ENCODE measurements around the gene REC8. TPM values are rescaled to one million over a fixed set of nuclear protein-coding genes. Genes with fewer than 3 reads are reported as not detected.

The REC8 gene, protein sequence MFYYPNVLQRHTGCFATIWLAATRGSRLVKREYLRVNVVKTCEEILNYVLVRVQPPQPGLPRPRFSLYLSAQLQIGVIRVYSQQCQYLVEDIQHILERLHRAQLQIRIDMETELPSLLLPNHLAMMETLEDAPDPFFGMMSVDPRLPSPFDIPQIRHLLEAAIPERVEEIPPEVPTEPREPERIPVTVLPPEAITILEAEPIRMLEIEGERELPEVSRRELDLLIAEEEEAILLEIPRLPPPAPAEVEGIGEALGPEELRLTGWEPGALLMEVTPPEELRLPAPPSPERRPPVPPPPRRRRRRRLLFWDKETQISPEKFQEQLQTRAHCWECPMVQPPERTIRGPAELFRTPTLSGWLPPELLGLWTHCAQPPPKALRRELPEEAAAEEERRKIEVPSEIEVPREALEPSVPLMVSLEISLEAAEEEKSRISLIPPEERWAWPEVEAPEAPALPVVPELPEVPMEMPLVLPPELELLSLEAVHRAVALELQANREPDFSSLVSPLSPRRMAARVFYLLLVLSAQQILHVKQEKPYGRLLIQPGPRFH
- 0.87 and 1.3 TPM in 2 replicates for total RNA-seq

DNA sequence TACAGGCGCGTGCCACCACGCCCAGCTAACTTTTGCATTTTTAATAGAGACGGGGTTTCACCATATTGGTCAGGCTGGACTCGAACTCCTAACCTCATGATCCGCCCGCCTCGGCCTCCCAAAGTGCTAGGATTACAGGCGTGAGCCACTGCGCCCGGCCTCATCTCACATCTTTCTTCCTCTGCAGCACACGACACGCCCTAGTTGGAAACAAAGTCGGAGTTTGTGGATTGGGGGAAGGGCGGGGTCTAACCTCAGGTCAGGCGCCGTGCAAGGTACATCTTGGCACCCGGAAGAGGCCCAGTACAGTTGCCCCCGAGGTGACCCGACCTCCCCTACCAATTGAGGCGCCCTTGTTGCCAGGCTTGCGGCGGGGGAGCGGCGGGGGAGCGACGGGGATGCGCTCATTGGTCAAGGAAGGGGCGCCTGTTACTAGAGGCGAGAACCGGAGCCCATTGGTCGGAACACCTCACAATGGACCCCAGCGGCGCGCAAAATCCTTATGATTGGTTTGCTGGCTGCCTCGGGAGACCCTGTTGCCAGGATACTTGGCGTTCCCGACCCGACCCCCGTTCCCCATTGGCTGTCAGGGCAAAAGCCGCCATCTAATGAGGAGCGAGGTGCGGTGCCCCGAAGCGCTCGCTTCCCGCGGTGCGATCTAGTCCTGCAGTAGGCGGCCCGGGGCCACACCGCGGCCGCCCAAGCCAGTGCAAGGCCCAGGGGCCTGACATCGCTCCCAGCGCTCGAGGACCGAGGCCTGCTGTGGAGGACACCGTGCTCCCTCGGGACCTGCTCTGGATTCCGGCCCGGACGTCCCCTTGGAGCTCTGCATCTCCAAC is at the start of gene REC8:
Gene REC8, plus strand, starts transcription at position 659 of the 839 bp plus-strand sequence. CDS start 473 bp downstream, outside the sequence.

DNA sequence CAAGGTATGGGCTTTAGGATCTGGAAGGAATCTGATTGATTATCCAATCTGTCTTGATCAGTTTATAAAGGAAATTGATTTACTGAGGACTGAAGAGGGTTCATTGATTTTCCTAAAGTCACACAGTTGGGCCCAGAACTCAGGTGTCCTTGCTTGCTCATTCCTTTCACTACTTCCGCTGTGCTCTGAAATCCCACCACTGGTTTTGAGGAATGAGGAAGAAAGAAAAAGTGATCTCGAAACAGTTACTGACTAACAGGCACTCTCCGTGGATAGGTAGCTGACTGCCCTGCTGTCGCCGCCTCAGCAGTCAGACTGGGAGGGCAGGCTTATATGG is 41.5 kb upstream of the REC8 start, which contains the start of gene FITM1:
Gene FITM1, plus strand, starts transcription at position 280 of the 337 bp plus-strand sequence. CDS start 905 bp downstream, outside the sequence.

DNA sequence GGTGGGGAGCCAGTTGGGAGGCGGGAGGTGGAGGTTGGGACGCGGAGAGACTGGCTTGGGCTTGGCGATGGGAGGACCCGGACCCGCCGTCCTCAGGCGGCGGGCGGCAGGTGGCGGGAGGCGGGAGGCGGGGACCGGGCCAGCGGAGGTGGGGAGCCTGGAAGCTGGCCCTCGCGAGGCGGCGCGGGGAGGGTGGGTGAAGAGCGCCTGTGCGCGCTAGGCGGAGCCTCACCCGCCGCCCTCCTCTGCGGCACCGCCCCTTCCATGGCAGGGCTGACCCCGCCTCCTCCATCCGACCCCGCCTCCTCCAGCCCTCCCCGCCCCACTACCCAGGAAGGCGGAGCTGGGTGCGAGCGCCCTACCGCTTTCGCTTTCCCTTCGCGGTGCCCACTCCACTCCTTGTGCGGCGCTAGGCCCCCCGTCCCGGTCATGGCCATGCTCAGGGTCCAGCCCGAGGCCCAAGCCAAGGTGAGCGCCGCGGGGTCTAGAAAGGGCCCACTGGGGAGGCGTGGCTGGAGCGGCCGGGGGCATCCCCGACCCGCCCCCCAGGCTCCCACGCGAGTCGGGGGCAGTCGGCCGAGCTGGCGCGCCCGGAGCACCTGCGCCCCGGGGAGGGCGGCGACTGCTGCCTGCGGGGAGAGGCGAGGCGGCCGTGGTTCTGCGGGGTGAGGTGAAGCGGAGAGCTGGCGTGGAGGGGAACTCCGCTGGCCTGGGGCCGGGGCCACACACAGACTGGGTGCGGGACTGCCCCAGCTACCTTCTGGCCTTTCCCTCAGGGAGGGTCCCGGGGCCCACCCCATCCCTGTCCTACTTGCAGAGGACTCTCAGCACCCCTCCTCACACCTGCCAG is 35.8 kb upstream of the REC8 start, which contains the start of gene PSME1:
Gene PSME1, plus strand, starts transcription at position 361 of the 850 bp plus-strand sequence. Its CDS starts 69 bp downstream, at position 430.

DNA sequence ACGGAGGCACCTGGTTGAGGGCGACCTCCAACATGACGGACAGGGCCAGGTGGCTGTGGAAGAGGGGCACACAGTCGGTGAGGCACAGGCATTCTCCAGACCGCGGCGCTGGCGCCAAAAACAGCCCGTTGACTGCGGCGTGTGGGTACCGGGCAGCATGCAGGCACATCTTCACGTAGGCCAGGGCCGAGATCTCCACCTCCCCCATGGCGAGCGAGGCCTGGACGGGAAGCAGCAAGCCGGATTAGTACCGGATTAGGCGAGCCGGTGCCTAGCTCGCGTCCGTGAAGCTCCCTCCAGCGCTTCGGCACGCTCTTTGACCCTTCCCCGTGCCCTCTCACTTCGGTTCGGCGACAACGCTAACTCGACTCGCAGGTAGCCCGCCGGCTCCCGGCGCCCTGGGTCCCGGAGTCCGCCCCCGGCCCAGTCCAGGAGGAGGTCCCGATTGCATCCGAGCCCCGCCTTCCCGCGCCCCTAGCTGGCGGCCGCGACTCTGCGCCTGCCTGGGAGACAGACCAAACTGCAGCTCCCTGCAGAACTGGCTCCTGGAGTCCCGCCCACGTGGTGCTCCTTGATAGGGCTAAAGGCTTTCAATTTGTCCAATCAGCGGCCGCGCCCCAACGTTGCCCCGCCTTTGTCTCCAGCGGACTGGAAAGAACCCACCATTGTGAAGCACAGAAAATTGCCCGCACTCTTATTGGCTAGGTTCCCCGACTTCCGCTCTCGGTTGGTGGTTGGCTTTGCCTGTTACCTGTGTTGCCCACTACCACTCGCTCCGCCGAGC is 30.6 kb upstream of the REC8 start, which contains the start of gene EMC9:
Gene EMC9, minus strand, starts transcription at position 495 of the 784 bp plus-strand sequence. Its CDS starts 287 bp downstream, at position 208.

DNA sequence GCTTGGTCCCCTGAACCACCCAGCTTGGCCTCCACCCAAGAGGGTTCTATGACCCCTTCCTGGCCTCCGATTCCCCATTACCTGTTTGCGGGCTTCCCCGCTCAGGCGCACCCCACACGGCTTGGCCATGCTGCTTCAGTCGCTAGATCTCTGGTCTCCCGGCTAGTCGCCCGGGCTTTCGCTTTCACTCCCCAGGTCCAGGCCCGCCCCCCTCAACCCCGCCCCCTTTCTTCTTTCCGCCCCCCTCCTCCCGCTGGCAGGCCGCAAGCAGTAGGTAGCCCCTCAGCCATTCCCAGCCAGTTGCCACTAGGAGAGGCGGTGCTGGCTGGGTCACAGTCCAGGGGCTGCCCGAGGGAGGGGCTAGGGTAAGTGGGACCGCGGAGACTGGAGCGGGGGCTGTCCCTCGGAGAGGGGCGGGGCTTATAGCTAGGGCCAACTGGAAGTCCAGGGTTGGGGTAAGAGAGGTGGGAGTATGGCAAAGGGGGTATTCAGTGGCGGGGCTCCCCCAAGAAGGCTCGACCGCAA is 25.4 kb upstream of the REC8 start, which contains the start of gene PSME2:
Gene PSME2, minus strand, starts transcription at position 158 of the 525 bp plus-strand sequence. Its CDS starts 29 bp downstream, at position 129.

DNA sequence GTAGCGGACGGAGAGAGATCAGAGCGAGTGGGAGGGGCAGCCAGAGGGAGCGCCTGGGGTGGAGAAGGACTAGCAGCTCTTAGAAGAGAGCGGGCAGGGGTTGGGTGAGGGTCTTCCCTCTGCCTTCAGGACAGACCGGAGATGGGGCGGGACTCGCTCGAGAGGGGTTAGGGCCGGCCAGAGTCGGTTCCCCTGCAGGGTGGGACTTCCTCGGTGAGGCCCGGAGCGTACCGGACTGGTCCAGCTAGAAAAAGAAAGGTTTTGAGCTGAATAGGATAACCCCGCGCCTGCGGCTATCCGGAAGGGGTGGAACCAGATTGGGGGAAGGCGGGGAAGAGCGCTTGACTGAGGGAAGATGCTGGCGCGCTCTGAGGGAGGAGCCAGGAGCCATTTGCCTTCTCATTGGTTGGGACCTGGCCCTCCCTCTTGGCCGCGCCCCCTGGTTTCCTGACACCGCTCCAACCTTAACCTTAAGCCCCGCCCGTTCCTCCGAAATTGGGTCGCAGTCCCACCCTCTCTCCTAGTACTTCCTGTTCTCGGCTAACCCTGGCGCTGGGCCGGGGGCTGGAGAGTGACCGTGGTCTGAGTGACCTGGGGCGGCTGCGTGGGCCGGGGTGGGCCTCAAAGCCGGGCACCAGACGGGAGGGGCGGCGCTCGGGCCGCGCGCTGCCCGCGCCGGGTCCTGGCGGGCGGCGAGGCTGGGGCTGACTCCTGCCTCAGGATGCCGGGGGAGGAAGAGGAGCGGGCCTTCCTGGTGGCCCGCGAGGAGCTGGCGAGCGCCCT is 24.7 kb upstream of the REC8 start, which contains the start of gene RNF31:
Gene RNF31, plus strand, starts transcription at position 521 of the 783 bp plus-strand sequence. Its CDS starts 201 bp downstream, at position 722.

DNA sequence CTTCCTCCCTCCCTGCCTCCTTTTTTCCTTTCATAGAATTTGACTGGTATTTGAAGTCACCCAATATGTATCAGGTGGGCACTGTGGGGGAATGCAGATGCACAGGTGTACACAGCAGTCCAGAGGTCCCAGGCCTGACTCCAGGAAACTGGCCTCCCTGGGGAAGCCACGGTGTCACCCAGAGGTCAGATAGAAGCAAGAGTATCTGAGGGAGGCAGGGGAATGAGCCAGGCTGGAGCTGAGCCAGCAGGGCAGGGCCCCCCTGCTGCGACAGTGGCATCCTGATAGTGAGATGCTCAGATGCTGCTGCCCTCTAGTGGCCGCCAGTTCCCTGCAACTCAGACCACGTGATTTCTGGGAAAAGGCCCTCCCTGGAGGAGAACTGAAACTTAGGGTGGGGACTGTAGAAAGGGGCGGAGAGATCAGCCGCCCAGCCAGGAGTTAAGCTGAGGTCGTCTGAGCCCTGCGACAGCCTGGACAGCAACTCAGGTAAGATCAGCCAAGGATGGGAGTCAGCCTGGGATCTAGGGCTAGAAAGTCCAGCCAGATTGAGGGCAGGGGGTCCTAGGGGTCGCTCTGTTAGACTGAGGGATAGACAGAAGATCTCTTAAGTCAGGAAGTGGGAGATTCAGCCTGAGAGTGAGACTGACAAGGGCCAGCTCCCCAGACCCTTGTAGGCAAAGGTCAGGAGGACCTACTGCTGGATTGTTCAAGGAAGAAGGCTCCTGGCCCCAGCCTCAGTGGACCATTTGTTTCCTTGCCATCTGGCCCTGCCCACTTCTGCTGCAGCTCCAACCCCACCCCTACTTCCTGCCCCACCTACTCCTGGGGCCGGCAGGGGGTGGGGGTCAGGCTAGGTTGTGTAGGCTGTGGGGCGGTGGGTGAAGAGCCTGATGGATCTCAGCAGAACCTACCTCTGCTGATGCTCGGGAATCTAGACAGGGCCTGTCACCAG is 10.8 kb upstream of the REC8 start, which contains the start of gene IRF9:
Gene IRF9, plus strand, starts transcription at position 416 of the 955 bp plus-strand sequence. CDS start 880 bp downstream, outside the sequence.

DNA sequence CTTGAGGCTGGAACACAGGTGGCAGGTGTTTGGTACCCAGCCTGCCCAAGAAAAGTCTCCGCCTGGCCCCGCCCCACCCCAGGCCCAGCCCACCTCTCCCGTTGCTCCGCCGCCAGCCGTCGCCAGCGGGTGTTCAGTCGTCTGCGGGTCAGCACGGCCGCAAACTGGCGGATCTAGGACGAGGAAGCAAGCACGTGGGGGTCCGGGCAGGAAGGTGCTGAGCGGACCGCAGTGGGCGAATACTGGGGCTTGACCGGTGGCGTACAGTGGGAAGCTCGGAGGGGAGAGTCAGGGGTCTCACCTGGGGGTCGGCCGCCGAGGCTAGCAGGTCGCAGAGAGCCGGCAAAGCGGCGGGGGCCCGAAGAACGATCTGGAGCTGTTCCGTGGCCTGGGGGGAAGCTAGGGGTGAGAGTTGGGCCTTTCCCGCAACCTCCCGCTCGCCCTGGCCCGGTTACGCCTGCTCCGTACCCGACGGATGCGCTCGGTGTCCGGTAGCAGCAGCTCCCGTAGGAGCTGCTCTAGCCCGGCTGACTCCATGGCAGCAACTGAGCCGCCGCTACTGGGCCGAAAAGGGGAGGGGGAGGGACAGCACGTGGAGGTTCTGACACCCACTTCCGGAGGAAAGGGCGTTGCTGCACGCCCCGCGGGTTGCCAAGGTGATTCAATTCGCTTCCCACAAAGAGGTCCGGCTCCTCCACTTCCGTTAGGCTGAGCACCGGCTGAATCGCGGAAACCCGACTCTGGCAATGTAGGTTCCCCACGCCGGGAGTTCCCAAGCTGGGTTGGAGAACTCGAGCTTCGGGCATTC is 16.6 kb downstream of the REC8 start, which contains the start of gene IPO4:
Gene IPO4, minus strand, starts transcription at position 566 of the 808 bp plus-strand sequence. Its CDS starts 29 bp downstream, at position 537.

DNA sequence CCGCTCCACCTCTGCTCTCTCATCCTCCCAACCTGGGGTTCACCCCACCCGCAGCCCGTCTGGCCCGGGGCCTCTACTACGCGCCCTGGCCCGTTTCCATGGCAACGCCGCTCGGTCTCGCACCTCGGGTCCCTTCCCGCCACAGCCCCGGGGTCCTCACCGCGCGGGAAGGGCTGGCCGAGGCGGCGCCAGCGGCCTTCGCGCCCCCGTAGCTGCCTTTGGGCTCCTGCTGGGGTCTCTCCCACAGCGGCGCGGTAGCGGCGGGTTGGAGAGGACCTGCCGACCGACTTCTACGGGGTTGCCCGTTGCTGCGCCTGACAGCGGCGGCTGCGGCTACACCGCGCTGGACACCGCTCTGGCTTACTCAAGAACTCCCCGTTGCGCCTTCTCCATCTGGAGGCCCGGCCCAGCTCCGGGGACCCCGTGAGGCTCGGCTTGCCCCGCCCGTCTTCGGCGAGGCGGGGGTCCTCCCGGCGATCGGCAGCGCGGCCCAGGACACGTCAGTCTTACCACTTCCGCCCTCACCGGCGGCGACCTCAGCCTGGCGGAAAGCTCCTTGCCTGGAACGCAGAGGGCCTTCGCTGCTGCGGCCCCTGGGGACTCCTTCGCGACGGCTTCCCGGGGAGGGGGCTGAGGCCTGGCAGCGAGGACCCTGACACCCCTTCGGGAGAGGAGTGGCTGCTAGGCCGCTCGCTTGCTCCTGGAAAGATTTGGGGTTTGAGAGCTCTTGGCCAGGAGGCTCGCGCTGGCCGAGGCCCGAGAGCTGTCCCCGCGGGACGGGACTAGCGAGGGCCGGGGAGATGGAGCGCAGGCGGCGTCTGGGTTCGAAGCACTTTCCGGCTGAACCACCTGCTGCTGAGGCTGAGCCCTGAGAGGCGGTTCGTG is 23.5 kb downstream of the REC8 start, which contains the start of gene TM9SF1:
Gene TM9SF1, minus strand, starts transcription at position 256 of the 885 bp plus-strand sequence. CDS start 422 bp downstream, outside the sequence.

DNA sequence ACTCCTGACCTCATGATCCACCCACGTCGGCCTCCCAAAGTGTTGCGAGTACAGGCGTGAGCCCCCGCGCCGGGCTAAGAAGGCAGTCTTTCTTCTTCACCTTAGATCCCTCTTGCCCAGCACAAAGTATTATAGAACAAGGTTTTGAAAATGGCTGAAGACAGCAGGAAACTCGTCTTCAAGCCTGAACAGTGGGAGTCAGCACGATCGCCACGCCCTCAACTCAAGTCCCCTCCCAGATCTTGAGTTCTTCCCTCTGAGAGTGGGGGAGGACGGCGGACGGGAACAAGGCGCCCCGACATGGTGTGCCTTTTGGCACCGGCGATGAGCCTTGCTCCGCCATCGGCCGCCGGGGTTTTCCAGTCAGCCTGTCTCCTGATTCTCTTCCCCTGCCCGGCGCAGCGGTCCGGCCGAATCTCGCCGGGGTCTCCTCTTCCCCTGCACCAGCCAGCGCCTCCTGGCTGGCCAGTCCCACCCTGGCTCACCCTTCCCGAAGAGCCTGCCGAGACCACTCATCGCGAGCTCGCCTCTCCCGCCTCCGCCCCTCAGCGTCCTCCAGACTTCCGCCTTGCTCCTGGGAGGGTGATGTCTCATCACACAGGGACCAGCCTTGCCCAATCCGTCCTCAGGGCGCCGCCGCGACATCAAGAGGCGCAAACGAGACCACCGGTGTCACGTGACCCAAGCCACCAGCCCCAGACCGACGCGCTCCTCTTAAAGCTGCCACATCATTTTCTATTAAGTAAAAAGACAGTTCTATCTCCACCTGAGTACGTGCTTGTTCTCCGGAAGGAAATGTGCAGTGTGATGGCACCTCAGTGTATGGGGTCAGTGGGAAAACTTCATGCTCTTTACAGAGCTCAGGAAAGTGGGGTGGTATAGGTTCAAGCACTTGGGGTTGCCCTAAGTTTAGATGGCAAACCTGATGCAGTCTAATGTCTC is 41.3 kb downstream of the REC8 start, which contains the start of gene CHMP4A:
Gene CHMP4A, minus strand, starts transcription at position 565 of the 942 bp plus-strand sequence. Its CDS starts 49 bp downstream, at position 516.

DNA sequence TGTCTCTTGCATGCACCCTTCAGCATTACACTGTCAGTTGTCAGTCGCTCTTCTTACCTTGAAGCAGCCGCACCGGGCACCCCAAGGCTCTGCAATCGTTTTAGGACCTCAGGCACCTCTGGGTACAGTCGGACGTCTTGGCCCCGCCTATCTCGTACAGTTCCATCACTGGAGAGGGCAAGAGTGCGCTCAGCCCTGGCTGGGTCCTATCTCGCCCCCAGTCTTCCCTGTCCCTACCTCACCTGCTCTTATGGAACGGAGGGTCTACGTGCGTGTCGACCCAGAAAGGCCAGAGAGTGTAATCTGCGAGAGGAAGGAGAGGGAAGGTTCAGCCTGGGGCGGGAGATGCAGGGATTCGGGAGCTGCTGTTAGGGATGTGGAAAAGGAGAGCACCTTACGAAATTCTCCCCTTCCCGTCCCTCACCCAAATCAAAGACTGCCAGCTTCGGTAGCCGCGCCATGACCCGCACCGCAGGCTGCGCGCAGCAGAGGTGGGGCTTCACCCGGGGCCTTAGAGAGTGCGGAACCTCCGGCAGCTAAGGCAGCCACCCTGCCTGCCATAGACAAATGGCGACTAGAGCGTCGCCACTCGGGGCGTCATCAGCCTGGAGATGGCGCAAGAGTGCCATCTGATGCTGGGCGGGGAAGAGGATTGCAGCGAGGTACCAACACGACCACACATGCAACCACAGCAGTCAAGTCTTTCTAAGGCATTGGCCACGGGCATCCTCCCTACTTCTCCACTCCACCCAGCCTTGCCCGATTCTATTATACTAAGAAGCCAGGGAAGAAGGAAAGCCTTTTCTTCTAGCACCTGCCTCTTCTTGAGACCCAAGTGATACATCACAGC is 43.8 kb downstream of the REC8 start, which contains the start of gene MDP1:
Gene MDP1, minus strand, starts transcription at position 572 of the 850 bp plus-strand sequence. Its CDS starts 111 bp downstream, at position 461.

